ENCODE measurements around the gene LMNB1.

Gene LMNB1

DNA sequence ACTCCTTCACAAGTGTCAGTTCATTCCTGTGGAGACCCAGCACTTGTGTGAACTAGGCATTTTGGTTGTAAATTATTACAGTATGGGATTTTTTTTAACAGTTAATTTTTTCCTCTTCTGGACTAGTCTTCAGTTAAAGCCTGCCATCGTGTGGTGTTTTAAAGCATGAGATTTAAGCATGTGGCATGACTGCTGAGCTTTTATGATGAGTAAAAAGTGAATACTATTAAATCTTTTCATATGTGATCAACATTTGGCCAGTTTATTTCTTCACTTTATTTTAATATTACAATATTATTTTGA lies 25.0 kb downstream of the LMNB1 start:
- 80% methylated on average over 1 of the region's 1 CpG for WGBS
- no peak overlapping the region for H2BK120ac ChIP-seq (ENCODE audit: low read depth, low read length)
- H3K4me3 ChIP-seq (ENCODE audit: insufficient read depth in 1 of 2, low read depth in 1 of 2, low read length in 2 of 2) = no peak overlapping the region
- no peak overlapping the region for H2BK5ac ChIP-seq (ENCODE audit: low read depth, low read length, poor library complexity, severe bottlenecking)
- no peaks in the 10 kb centered on the region for H3K9me3 ChIP-seq (ENCODE audit: control insufficient read depth, low read length)
- no peak overlapping the region for H3K18ac ChIP-seq (ENCODE audit: low read depth in 1 of 2, low read length in 2 of 2)
- no peak overlapping the region for H3K23ac ChIP-seq (ENCODE audit: low read length in 2 of 2)
- peaks cover 12% of the 10 kb centered on the region for H3K79me1 ChIP-seq (replicated peaks; ENCODE audit: low read length, poor library complexity, severe bottlenecking)
- H3K14ac ChIP-seq (ENCODE audit: low read length in 2 of 2) = no peak overlapping the region
- no peak overlapping the region for H3K4ac ChIP-seq (ENCODE audit: low read depth in 1 of 2, low read length in 2 of 2)
- no peak overlapping the region for H2AK5ac ChIP-seq (ENCODE audit: low read length, severe bottlenecking)
- no peak overlapping the region for H2BK12ac ChIP-seq (ENCODE audit: low read length in 2 of 2)
- no peak overlapping the region for H4K8ac ChIP-seq (ENCODE audit: low read length)
- H3K27ac ChIP-seq (ENCODE audit: low read length, poor library complexity, severe bottlenecking) = no peak overlapping the region
- H3K9ac ChIP-seq (ENCODE audit: low read length) = peak overlapping the region; percentile 36
- no peaks in the 10 kb centered on the region for H3K27me3 ChIP-seq (ENCODE audit: control insufficient read depth in 1 of 2, insufficient read depth in 1 of 2, low read length in 2 of 2)
- H4K91ac ChIP-seq (ENCODE audit: low read length) = no peak overlapping the region
- peak; percentile 60 for DNase-seq
- H3K4me1 ChIP-seq (ENCODE audit: control insufficient read depth, insufficient read depth, low read depth, low read length) = no peaks in the 10 kb centered on the region
- H2AFZ ChIP-seq (ENCODE audit: low read depth, low read length) = no peak overlapping the region
- H2BK15ac ChIP-seq (ENCODE audit: low read depth, poor library complexity, severe bottlenecking) = no peak overlapping the region
- no peak overlapping the region for H3K4me2 ChIP-seq (ENCODE audit: low read length, poor library complexity, severe bottlenecking)
- H3K36me3 ChIP-seq (ENCODE audit: control insufficient read depth in 1 of 2, insufficient read depth in 2 of 2, low read depth in 1 of 2, low read length in 2 of 2) = peaks cover 2 to 7% of the 10 kb centered on the region in 2 experiments

DNA sequence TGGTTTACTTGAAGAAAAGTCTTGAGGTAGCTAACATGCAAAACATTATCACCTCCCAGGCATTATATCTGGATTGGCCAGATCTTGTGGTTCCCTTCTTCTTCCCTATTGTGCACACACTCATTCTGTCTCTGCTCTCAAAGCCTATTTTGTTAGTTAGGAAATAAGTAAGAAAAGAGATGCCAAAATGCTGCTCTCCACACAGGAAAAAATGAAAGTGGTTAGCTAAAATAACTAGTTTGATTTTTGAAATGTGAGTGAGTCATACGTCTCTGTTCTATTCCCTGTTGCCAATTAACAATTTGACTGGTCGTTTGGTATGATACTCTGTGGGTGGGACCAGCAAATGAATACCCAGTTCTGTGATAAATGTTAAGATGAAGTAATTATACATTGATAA lies 28.1 kb downstream of the LMNB1 start:
- Histone ChIP-seq H2BK120ac (ENCODE audit: low read depth, low read length) (no peak overlapping the region), H3K9me3 (ENCODE audit: control insufficient read depth, low read length) (no peaks in the 10 kb centered on the region), H3K4me3 (ENCODE audit: insufficient read depth in 1 of 2, low read depth in 1 of 2, low read length in 2 of 2) (no peak overlapping the region), H3K23ac (ENCODE audit: low read length in 2 of 2) (no peak overlapping the region), H4K8ac (ENCODE audit: low read length) (no peak overlapping the region), H2BK5ac (ENCODE audit: low read depth, low read length, poor library complexity, severe bottlenecking) (no peak overlapping the region), H3K18ac (ENCODE audit: low read depth in 1 of 2, low read length in 2 of 2) (no peak overlapping the region), H3K9ac (ENCODE audit: low read length) (peak overlapping the region; percentile 15), H3K4me2 (ENCODE audit: low read length, poor library complexity, severe bottlenecking) (no peak overlapping the region), H2BK12ac (ENCODE audit: low read length in 2 of 2) (no peak overlapping the region), H3K27me3 (ENCODE audit: control insufficient read depth in 1 of 2, insufficient read depth in 1 of 2, low read length in 2 of 2) (no peaks in the 10 kb centered on the region), H3K14ac (ENCODE audit: low read length in 2 of 2) (no peak overlapping the region), H4K91ac (ENCODE audit: low read length) (no peak overlapping the region), H3K27ac (ENCODE audit: low read length, poor library complexity, severe bottlenecking) (no peak overlapping the region), H3K36me3 (ENCODE audit: control insufficient read depth in 1 of 2, insufficient read depth in 2 of 2, low read depth in 1 of 2, low read length in 2 of 2) (peaks cover 2 to 7% of the 10 kb centered on the region in 2 experiments), H2AK5ac (ENCODE audit: low read length, severe bottlenecking) (no peak overlapping the region), H3K79me1 (replicated peaks; ENCODE audit: low read length, poor library complexity, severe bottlenecking) (peaks cover 20% of the 10 kb centered on the region), H2AFZ (ENCODE audit: low read depth, low read length) (no peak overlapping the region), H2BK15ac (ENCODE audit: low read depth, poor library complexity, severe bottlenecking) (no peak overlapping the region), H3K4me1 (ENCODE audit: control insufficient read depth, insufficient read depth, low read depth, low read length) (no peaks in the 10 kb centered on the region), H3K4ac (ENCODE audit: low read depth in 1 of 2, low read length in 2 of 2) (no peak overlapping the region)
- WGBS = 94% methylated on average over 1 of the region's 2 CpGs
- DNase-seq = no peak

GRCh38 chr5:126808521-126808988 lies 31.6 kb downstream of the LMNB1 start:
- DNase-seq = peak; percentile 68

GRCh38 chr5:126809916-126810315 lies 33.0 kb downstream of the LMNB1 start:
- Histone ChIP-seq H2BK5ac (ENCODE audit: low read depth, low read length, poor library complexity, severe bottlenecking) (no peak overlapping the region), H2BK12ac (ENCODE audit: low read length in 2 of 2) (no peak overlapping the region), H2BK120ac (ENCODE audit: low read depth, low read length) (no peak overlapping the region), H3K9ac (ENCODE audit: low read length) (no peak overlapping the region), H2AFZ (ENCODE audit: low read depth, low read length) (no peak overlapping the region), H3K27me3 (ENCODE audit: control insufficient read depth in 1 of 2, insufficient read depth in 1 of 2, low read length in 2 of 2) (no peaks in the 10 kb centered on the region), H3K14ac (ENCODE audit: low read length in 2 of 2) (no peak overlapping the region), H3K79me1 (replicated peaks; ENCODE audit: low read length, poor library complexity, severe bottlenecking) (peaks cover 24% of the 10 kb centered on the region), H3K27ac (ENCODE audit: low read length, poor library complexity, severe bottlenecking) (no peak overlapping the region), H3K23ac (ENCODE audit: low read length in 2 of 2) (peak overlapping the region in 1 of 2 experiments; percentile 72), H3K4me1 (ENCODE audit: control insufficient read depth, insufficient read depth, low read depth, low read length) (peaks cover 3% of the 10 kb centered on the region), H3K4me3 (ENCODE audit: insufficient read depth in 1 of 2, low read depth in 1 of 2, low read length in 2 of 2) (no peak overlapping the region), H3K36me3 (ENCODE audit: control insufficient read depth in 1 of 2, insufficient read depth in 2 of 2, low read depth in 1 of 2, low read length in 2 of 2) (peaks cover 7% of the 10 kb centered on the region in 2 experiments), H4K8ac (ENCODE audit: low read length) (peak overlapping the region; percentile 80), H3K4me2 (ENCODE audit: low read length, poor library complexity, severe bottlenecking) (no peak overlapping the region), H2AK5ac (ENCODE audit: low read length, severe bottlenecking) (no peak overlapping the region), H4K91ac (ENCODE audit: low read length) (peak overlapping the region; percentile 65), H3K4ac (ENCODE audit: low read depth in 1 of 2, low read length in 2 of 2) (peak overlapping the region in 1 of 2 experiments; percentile 11), H2BK15ac (ENCODE audit: low read depth, poor library complexity, severe bottlenecking) (no peak overlapping the region), H3K18ac (ENCODE audit: low read depth in 1 of 2, low read length in 2 of 2) (no peak overlapping the region), H3K9me3 (ENCODE audit: control insufficient read depth, low read length) (no peaks in the 10 kb centered on the region)
- peak; percentile 32 for DNase-seq
- 97% methylated on average over 7 of the region's 7 CpGs for WGBS

More at GRCh38 chr5:126808521-126808988, 31.6 kb downstream of the LMNB1 start:
- no peak overlapping the region for H3K23ac ChIP-seq (ENCODE audit: low read length in 2 of 2)
- H3K36me3 ChIP-seq (ENCODE audit: control insufficient read depth in 1 of 2, insufficient read depth in 2 of 2, low read depth in 1 of 2, low read length in 2 of 2) = peaks cover 7% of the 10 kb centered on the region in 2 experiments
- peaks cover 26% of the 10 kb centered on the region for H3K79me1 ChIP-seq (replicated peaks; ENCODE audit: low read length, poor library complexity, severe bottlenecking)
- peaks cover 3% of the 10 kb centered on the region for H3K4me1 ChIP-seq (ENCODE audit: control insufficient read depth, insufficient read depth, low read depth, low read length)
- H3K4ac ChIP-seq (ENCODE audit: low read depth in 1 of 2, low read length in 2 of 2) = no peak overlapping the region
- no peak overlapping the region for H4K91ac ChIP-seq (ENCODE audit: low read length)
- no peak overlapping the region for H2BK5ac ChIP-seq (ENCODE audit: low read depth, low read length, poor library complexity, severe bottlenecking)
- H2BK12ac ChIP-seq (ENCODE audit: low read length in 2 of 2) = no peak overlapping the region
- no peak overlapping the region for H4K8ac ChIP-seq (ENCODE audit: low read length)
- H3K9ac ChIP-seq (ENCODE audit: low read length) = no peak overlapping the region
- no peak overlapping the region for H3K14ac ChIP-seq (ENCODE audit: low read length in 2 of 2)
- H3K4me3 ChIP-seq (ENCODE audit: insufficient read depth in 1 of 2, low read depth in 1 of 2, low read length in 2 of 2) = no peak overlapping the region
- H3K27ac ChIP-seq (ENCODE audit: low read length, poor library complexity, severe bottlenecking) = no peak overlapping the region
- H2BK120ac ChIP-seq (ENCODE audit: low read depth, low read length) = no peak overlapping the region
- H3K9me3 ChIP-seq (ENCODE audit: control insufficient read depth, low read length) = no peaks in the 10 kb centered on the region
- H3K27me3 ChIP-seq (ENCODE audit: control insufficient read depth in 1 of 2, insufficient read depth in 1 of 2, low read length in 2 of 2) = no peaks in the 10 kb centered on the region
- no peak overlapping the region for H2AK5ac ChIP-seq (ENCODE audit: low read length, severe bottlenecking)
- no peak overlapping the region for H3K18ac ChIP-seq (ENCODE audit: low read depth in 1 of 2, low read length in 2 of 2)
- H3K4me2 ChIP-seq (ENCODE audit: low read length, poor library complexity, severe bottlenecking) = no peak overlapping the region
- no peak overlapping the region for H2BK15ac ChIP-seq (ENCODE audit: low read depth, poor library complexity, severe bottlenecking)
- H2AFZ ChIP-seq (ENCODE audit: low read depth, low read length) = no peak overlapping the region
- 73% methylated on average over 4 of the region's 5 CpGs for WGBS
